HCT116 (cell line): Measurements from ENCODE around the gene SGIP1.

Experiments used
- CTCF ChIP-seq, 3 experiments: fragments of 200-600 bp in 1 of 3; sonication (generic) in 1 of 3; IDR thresholded peaks in 2 of 3; conservative IDR thresholded peaks in 1 of 3; 2 replicates each; pipeline ENCODE4 v1.5.1; 2012 to 2017; ENCODE audit warnings: low read depth in 2 of 3, low read length in 2 of 3, antibody characterized with exemption in 1 of 3, borderline replicate concordance in 1 of 3, control low read depth in 1 of 3, mild to moderate bottlenecking in 1 of 3, mixed read lengths in 1 of 3, mixed run types in 1 of 3, moderate library complexity in 1 of 3; ENCODE audit not compliant: insufficient read depth in 1 of 3
- POLR2A ChIP-seq: IDR thresholded peaks from 2 replicates; pipeline ENCODE4 v1.7.0; 2011; ENCODE audit warnings: borderline replicate concordance; ENCODE audit not compliant: insufficient read depth, insufficient read length; ENCODE audit errors: extremely low read depth
- RAD21 ChIP-seq: IDR thresholded peaks from 2 replicates; pipeline ENCODE4 v1.6.1; 2012; ENCODE audit warnings: low read depth, mild to moderate bottlenecking
- SIN3A ChIP-seq: IDR thresholded peaks from 2 replicates; pipeline ENCODE4 v1.6.1; 2012; ENCODE audit warnings: low read depth

- TF ChIP-seq RAD21 (no peak), SIN3A (no peak), CTCF (IDR thresholded peaks at IDR 0.05 in 2 of 3, conservative IDR thresholded peaks at IDR 0.05 in 1 of 3; ENCODE audit: borderline replicate concordance in 1 of 3, insufficient read depth in 1 of 3, low read depth in 2 of 3, low read length in 2 of 3) (no peak), POLR2A (no peak)
Measured at GRCh38 chr1:66648901-66649595, 115.1 kb downstream of the SGIP1 start.
